GM23338 (cell line): ENCODE data around the gene HJV. TPM values are rescaled to one million over a fixed set of nuclear protein-coding genes. Genes with fewer than 3 reads are reported as not detected.

Experiments used
- ATAC-seq: fragments of 200-7000 bp; cut with Tn5 transposase; 3 replicates; pipeline ENCODE4 v1.9.1; 2020
- DNase-seq: peaks from one replicate; pipeline ENCODE4 v3.0.0-alpha.2; 2015; ENCODE audit warnings: low spot score
- H2AFZ ChIP-seq: fragments of 200-600 bp; sonication (generic); 2 replicates; pipeline ENCODE4 v1.8.0; 2016; ENCODE audit warnings: antibody characterized with exemption, mild to moderate bottlenecking, moderate library complexity
- H3F3A ChIP-seq: fragments of 200-600 bp; sonication (generic); replicated peaks from 2 replicates; pipeline ENCODE4 v1.8.0; 2017; ENCODE audit warnings: antibody characterized with exemption, mixed run types, low read depth
- H3K27ac ChIP-seq: fragments of 200-600 bp; sonication (generic); 2 replicates; pipeline ENCODE4 v1.6.1; 2016; ENCODE audit warnings: low read depth
- H3K27me3 ChIP-seq: fragments of 200-600 bp; sonication (generic); 2 replicates; pipeline ENCODE4 v1.8.0; 2016; ENCODE audit warnings: mild to moderate bottlenecking, mixed run types, moderate library complexity; ENCODE audit not compliant: insufficient read depth
- H3K36me3 ChIP-seq: fragments of 200-600 bp; sonication (generic); 2 replicates; pipeline ENCODE4 v1.8.0; 2016; ENCODE audit warnings: mild to moderate bottlenecking; ENCODE audit not compliant: insufficient read depth
- H3K4me1 ChIP-seq: fragments of 200-600 bp; sonication (generic); 2 replicates; pipeline ENCODE4 v1.8.0; 2016; ENCODE audit warnings: mild to moderate bottlenecking, moderate library complexity; ENCODE audit not compliant: insufficient read depth
- H3K4me2 ChIP-seq: fragments of 200-600 bp; sonication (generic); 2 replicates; pipeline ENCODE4 v1.7.1; 2017; ENCODE audit warnings: mixed run types
- H3K4me3 ChIP-seq: fragments of 200-600 bp; sonication (generic); 2 replicates; pipeline ENCODE4 v1.6.1; 2016; ENCODE audit warnings: mixed run types
- H3K79me2 ChIP-seq: fragments of 200-600 bp; sonication (generic); replicated peaks from 2 replicates; pipeline ENCODE4 v1.8.0; 2017; ENCODE audit warnings: mild to moderate bottlenecking; ENCODE audit not compliant: insufficient read depth
- H3K9me2 ChIP-seq: fragments of 200-600 bp; sonication (generic); 2 replicates; pipeline ENCODE4 v1.8.0; 2017; ENCODE audit not compliant: insufficient read depth
- H4K20me1 ChIP-seq: fragments of 200-600 bp; sonication (generic); replicated peaks from 2 replicates; pipeline ENCODE4 v1.8.0; 2017; ENCODE audit warnings: mild to moderate bottlenecking; ENCODE audit not compliant: insufficient read depth
- H3K27ac Mint-ChIP-seq: 2 replicates; pipeline ENCODE4 v1.8.0; 2020; ENCODE audit warnings: inconsistent platforms, mild to moderate bottlenecking, moderate library complexity, mixed read lengths
- H3K27me3 Mint-ChIP-seq: 3 replicates; pipeline ENCODE4 v1.8.0; 2022; ENCODE audit warnings: low read depth, mild to moderate bottlenecking, moderate library complexity, mixed read lengths, inconsistent platforms; ENCODE audit not compliant: insufficient read depth, poor library complexity
- H3K36me3 Mint-ChIP-seq: 3 replicates; pipeline ENCODE4 v1.8.0; 2021; ENCODE audit warnings: low read depth, mild to moderate bottlenecking, inconsistent platforms, moderate library complexity, mixed read lengths
- H3K4me1 Mint-ChIP-seq: 3 replicates; pipeline ENCODE4 v1.8.0; 2020; ENCODE audit warnings: mild to moderate bottlenecking, inconsistent platforms, mixed read lengths
- H3K4me3 Mint-ChIP-seq: 3 replicates; pipeline ENCODE4 v1.8.0; 2021; ENCODE audit warnings: moderate library complexity, mild to moderate bottlenecking, inconsistent platforms, mixed read lengths
- H3K9me3 Mint-ChIP-seq: 3 replicates; pipeline ENCODE4 v1.8.0; 2020; ENCODE audit warnings: moderate library complexity, mild to moderate bottlenecking, inconsistent platforms, mixed read lengths
- CREB1 ChIP-seq: fragments of 250-450 bp; sonication (Bioruptor Pico); IDR thresholded peaks from 2 replicates; pipeline ENCODE4 v1.5.0; 2020; ENCODE audit warnings: low read depth, mild to moderate bottlenecking, moderate library complexity
- EZH2 ChIP-seq: fragments of 200-600 bp; sonication (generic); IDR thresholded peaks from one replicate; pipeline ENCODE4 v1.8.0; 2017; ENCODE audit warnings: antibody characterized with exemption, mild to moderate bottlenecking, low read depth; ENCODE audit not compliant: unreplicated experiment
- JUNB ChIP-seq: IDR thresholded peaks from one replicate; pipeline ENCODE4 v1.6.1; 2016; ENCODE audit warnings: antibody characterized with exemption; ENCODE audit not compliant: unreplicated experiment
- STAT1 ChIP-seq: IDR thresholded peaks from one replicate; pipeline ENCODE4 v1.6.1; 2016; ENCODE audit warnings: antibody characterized with exemption; ENCODE audit not compliant: unreplicated experiment
- polyA plus RNA-seq: library from polyadenylated mRNA; unstranded; fragments of >200 nt; fragmentation: Nextera tagmentation; extraction: Ambion mirVana; gene quantifications from 2 replicates; pipeline ENCODE4 v1.2.1, GENCODE V29; 2016
- total RNA-seq: library from RNA; depleted of rRNA; stranded (reverse); fragments of >200 nt; shearing (Covaris generic); gene quantifications from 2 replicates; pipeline ENCODE4 v1.2.3, GENCODE V29; 2014
- TF ChIP-seq, protein P1 (sequence below): IDR thresholded peaks from 2 replicates; pipeline ENCODE4 v1.6.1; 2016; ENCODE audit warnings: antibody characterized with exemption
- TF ChIP-seq, protein P2 (sequence below), 2 experiments: fragments of 200-600 bp in 1 of 2; sonication (generic) in 1 of 2; conservative IDR thresholded peaks; 2 replicates each; pipeline versions ENCODE4 v1.5.1 to v1.6.1; 2016 to 2017; ENCODE audit warnings: antibody characterized with exemption in 2 of 2, low read depth in 2 of 2, mild to moderate bottlenecking in 2 of 2, moderate library complexity in 1 of 2
- TF ChIP-seq, protein P3 (sequence below): IDR thresholded peaks from one replicate; pipeline ENCODE4 v1.6.1; 2018; ENCODE audit warnings: antibody characterized with exemption; ENCODE audit not compliant: unreplicated experiment

The HJV gene
- total and polyA plus RNA-seq, 2 experiments from 2014 or later: 0.42 to 0.45 TPM

DNA sequence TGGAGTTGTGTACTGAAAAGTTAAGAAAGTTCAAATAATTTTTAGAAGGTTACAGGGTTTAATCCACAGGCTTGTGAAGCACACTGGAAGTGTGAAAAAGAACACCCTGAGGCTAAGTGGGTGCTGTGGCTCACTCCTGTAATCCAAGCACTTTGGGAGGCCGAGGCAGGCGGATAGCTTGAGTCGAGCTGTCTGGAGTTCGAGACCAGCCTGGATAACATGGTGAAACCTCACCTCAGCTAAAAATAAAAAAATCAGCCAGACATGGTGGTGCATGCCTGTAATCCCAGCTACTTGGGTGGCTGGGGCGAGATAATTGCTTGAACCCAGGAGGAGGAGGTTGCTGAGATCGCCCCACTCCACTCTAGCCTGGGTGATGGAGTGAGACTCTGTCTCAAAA is 35.0 kb downstream of the HJV start (continued):
- TF ChIP-seq, protein P1, sequence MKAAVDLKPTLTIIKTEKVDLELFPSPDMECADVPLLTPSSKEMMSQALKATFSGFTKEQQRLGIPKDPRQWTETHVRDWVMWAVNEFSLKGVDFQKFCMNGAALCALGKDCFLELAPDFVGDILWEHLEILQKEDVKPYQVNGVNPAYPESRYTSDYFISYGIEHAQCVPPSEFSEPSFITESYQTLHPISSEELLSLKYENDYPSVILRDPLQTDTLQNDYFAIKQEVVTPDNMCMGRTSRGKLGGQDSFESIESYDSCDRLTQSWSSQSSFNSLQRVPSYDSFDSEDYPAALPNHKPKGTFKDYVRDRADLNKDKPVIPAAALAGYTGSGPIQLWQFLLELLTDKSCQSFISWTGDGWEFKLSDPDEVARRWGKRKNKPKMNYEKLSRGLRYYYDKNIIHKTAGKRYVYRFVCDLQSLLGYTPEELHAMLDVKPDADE: no peak

DNA sequence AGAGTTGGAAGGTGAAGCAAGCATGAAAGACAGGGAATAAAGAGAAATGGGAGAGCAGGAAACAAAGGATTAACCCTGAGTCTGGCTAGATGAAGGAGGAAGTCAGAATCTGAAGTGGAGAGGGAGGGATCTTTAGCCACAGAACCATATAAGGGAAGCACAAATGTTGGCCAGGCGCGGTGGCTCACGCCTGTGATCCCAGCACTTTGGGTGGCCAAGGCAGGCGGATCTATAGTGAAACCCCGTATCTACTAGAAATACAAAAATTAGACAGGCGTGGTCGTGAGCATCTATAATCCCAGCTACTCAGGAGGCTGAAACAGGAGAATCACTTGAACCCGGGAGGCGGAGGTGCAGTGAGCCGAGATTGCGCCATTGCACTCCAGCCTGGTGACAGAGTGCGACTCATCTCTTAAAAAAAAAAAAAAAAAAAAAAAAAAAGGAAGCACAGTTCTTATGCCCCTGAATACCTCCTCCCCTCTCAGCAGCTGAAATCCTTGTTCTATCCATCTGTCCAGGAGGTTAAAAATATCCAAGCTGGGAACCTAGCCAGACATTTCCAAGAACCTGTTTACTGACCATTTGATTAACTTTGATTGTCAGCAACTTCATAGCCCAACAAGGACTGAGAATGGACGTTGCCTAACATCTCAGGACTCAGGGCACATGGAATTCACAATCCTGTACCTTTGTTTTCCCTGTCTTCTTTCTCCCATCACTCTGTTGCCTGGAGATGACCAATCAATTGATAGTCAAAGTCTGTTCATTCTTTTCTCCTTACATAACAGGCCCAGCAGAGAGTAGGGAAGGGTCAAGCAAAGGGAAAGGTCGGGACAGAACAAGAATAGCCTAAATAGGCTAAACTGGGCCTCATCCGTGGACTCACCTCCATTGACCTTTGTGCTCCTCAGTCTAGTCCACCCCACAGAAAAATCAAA is 35.8 kb downstream of the HJV start:
- Mint-ChIP-seq H3K9me3 (no peaks in the 10 kb centered on the region), H3K27me3 (peaks cover 3% of the 10 kb centered on the region), H3K4me3 (no peak overlapping the region; the same call in 2 of the 3 replicates), H3K36me3 (no peaks in the 10 kb centered on the region), H3K4me1 (peaks cover 31% of the 10 kb centered on the region), H3K27ac (peak overlapping the region; percentile 43; the same call in 1 of the 2 replicates)
- Histone ChIP-seq H3F3A (no peaks in the 10 kb centered on the region), H2AFZ (peak overlapping the region; percentile 45; the same call in 1 of the 2 replicates), H3K4me1 (peaks cover 9% of the 10 kb centered on the region), H4K20me1 (no peaks in the 10 kb centered on the region), H3K79me2 (no peaks in the 10 kb centered on the region), H3K4me2 (peak overlapping the region; percentile 37; the same call in 1 of the 2 replicates), H3K36me3 (no peaks in the 10 kb centered on the region), H3K27ac (no peak overlapping the region), H3K9me2 (no peaks in the 10 kb centered on the region), H3K27me3 (no peaks in the 10 kb centered on the region), H3K4me3 (no peak overlapping the region)
- TF ChIP-seq JUNB: no peak
- no peak for TF ChIP-seq CREB1 (CRISPR knock-in tag)
- TF ChIP-seq STAT1: no peak
- TF ChIP-seq, protein P2, sequence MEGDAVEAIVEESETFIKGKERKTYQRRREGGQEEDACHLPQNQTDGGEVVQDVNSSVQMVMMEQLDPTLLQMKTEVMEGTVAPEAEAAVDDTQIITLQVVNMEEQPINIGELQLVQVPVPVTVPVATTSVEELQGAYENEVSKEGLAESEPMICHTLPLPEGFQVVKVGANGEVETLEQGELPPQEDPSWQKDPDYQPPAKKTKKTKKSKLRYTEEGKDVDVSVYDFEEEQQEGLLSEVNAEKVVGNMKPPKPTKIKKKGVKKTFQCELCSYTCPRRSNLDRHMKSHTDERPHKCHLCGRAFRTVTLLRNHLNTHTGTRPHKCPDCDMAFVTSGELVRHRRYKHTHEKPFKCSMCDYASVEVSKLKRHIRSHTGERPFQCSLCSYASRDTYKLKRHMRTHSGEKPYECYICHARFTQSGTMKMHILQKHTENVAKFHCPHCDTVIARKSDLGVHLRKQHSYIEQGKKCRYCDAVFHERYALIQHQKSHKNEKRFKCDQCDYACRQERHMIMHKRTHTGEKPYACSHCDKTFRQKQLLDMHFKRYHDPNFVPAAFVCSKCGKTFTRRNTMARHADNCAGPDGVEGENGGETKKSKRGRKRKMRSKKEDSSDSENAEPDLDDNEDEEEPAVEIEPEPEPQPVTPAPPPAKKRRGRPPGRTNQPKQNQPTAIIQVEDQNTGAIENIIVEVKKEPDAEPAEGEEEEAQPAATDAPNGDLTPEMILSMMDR (conservative IDR thresholded peaks at IDR 0.05; ENCODE audit: low read depth in 2 of 2): no peak
- TF ChIP-seq EZH2: no peak
- DNase-seq (peak; percentile 39), ATAC-seq (peak; percentile 58)

DNA sequence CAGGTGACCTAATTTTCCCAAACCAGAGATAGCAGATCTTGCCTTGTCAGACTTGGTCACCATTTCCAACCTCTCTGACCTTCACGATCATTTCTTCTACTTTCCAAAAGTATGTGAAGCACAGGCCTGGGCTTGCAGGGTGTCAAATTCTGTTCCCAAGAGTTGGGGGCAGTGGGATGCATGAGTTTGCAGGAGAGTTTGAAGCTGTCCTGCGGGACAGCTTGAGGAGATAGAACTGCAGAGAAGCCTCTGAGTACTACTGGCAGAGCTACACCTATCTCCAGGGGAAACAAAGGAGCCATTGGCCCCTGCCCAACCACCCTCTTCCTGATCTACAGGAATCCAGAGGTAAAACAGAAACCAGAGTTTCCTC is 36.4 kb downstream of the HJV start:
- Histone ChIP-seq H4K20me1 (no peaks in the 10 kb centered on the region), H2AFZ (peak overlapping the region; percentile 45; the same call in 1 of the 2 replicates), H3K79me2 (no peaks in the 10 kb centered on the region), H3F3A (no peaks in the 10 kb centered on the region), H3K9me2 (no peaks in the 10 kb centered on the region), H3K36me3 (no peaks in the 10 kb centered on the region), H3K27ac (no peak overlapping the region), H3K4me2 (peak overlapping the region; percentile 37; the same call in 1 of the 2 replicates), H3K4me1 (peaks cover 10% of the 10 kb centered on the region), H3K4me3 (no peak overlapping the region), H3K27me3 (no peaks in the 10 kb centered on the region)
- no peaks in the 10 kb centered on the region for H3K36me3 Mint-ChIP-seq
- TF ChIP-seq, protein P1: no peak
- TF ChIP-seq, protein P2 (conservative IDR thresholded peaks at IDR 0.05; ENCODE audit: low read depth in 2 of 2): no peak
- TF ChIP-seq, protein P3, sequence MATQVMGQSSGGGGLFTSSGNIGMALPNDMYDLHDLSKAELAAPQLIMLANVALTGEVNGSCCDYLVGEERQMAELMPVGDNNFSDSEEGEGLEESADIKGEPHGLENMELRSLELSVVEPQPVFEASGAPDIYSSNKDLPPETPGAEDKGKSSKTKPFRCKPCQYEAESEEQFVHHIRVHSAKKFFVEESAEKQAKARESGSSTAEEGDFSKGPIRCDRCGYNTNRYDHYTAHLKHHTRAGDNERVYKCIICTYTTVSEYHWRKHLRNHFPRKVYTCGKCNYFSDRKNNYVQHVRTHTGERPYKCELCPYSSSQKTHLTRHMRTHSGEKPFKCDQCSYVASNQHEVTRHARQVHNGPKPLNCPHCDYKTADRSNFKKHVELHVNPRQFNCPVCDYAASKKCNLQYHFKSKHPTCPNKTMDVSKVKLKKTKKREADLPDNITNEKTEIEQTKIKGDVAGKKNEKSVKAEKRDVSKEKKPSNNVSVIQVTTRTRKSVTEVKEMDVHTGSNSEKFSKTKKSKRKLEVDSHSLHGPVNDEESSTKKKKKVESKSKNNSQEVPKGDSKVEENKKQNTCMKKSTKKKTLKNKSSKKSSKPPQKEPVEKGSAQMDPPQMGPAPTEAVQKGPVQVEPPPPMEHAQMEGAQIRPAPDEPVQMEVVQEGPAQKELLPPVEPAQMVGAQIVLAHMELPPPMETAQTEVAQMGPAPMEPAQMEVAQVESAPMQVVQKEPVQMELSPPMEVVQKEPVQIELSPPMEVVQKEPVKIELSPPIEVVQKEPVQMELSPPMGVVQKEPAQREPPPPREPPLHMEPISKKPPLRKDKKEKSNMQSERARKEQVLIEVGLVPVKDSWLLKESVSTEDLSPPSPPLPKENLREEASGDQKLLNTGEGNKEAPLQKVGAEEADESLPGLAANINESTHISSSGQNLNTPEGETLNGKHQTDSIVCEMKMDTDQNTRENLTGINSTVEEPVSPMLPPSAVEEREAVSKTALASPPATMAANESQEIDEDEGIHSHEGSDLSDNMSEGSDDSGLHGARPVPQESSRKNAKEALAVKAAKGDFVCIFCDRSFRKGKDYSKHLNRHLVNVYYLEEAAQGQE: no peak
- no peak overlapping the region; the same call in 2 of the 3 replicates for H3K4me3 Mint-ChIP-seq
- peak overlapping the region; percentile 43; the same call in 1 of the 2 replicates for H3K27ac Mint-ChIP-seq
- no peak for DNase-seq
- peak; percentile 32 for ATAC-seq
- H3K4me1 Mint-ChIP-seq: peaks cover 28% of the 10 kb centered on the region
- H3K9me3 Mint-ChIP-seq: no peaks in the 10 kb centered on the region
- peaks cover 3% of the 10 kb centered on the region for H3K27me3 Mint-ChIP-seq
